ENCODE results near the gene TCF7L1. TPM values are rescaled to one million over a fixed set of nuclear protein-coding genes. Genes with fewer than 3 reads are reported as not detected.
"Not testable (repeated sequence)": the region's sequence is repeated elsewhere in the genome, so short reads cannot be mapped to it uniquely, and the experiment has no call there.

TCF7L1 gene
- total RNA-seq, 2 experiments from 2014 or later: not detected

DNA sequence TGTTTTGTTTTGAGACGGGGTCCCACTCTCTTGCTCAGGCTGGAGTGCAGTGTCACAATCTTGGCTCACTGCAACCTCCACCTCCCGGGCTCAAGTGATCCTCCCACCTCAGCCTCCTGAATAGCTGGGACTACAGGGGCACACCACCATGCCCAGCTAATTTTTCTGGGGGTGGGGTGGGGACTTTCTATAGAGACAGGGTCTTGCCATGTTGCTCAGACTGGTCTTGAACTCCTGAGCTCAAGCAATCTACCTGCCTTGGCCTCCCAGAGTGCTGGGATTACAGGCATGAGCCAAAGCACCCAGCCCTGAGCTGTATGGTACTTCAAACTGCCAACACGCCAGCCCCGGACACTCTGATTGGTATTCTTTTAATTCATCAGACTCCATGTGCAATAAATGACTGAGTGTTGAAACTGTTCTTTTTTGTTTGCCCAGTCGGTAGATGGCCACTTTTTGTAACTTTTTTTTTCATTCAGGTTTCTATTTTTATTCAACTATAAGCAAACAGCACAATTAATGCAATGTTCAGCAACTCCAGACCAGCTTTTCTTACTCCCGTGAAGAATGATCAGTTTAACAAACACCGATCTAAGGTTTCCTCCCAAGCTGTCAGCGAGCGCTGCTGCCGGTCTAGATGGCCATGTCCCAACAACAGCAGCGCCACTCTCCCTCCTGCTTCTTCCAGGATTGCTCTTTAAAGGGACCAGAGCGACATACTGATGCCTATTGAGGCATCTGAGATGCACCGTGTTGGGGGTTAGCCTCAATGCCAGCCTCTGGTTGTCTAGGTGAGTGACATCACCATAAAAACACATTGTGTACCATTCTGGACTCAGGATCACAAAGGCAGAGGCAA lies 207.1 kb downstream of the TCF7L1 start:
- no peak overlapping the region for H3K27ac Mint-ChIP-seq
- ChIA-PET CTCF (no interaction called here), POLR2A (interaction anchor here (1.2 to 4.3 kb wide), 2 partner anchors 12 to 14 kb away, joined by 5 to 15 read pairs; partner anchors contain the start of genes ELMOD3, RETSAT and TGOLN2)
- no peak overlapping the region for H3K4me3 Mint-ChIP-seq
- H3K9me3 Mint-ChIP-seq: no peaks in the 10 kb centered on the region
- H3K36me3 ChIP-seq (ENCODE audit: insufficient read depth, low read length): peaks cover 23% of the 10 kb centered on the region
- no peak overlapping the region for H3K27ac ChIP-seq (ENCODE audit: low read depth in 1 of 2, low read length in 2 of 2)
- TF ChIP-seq, protein P1, sequence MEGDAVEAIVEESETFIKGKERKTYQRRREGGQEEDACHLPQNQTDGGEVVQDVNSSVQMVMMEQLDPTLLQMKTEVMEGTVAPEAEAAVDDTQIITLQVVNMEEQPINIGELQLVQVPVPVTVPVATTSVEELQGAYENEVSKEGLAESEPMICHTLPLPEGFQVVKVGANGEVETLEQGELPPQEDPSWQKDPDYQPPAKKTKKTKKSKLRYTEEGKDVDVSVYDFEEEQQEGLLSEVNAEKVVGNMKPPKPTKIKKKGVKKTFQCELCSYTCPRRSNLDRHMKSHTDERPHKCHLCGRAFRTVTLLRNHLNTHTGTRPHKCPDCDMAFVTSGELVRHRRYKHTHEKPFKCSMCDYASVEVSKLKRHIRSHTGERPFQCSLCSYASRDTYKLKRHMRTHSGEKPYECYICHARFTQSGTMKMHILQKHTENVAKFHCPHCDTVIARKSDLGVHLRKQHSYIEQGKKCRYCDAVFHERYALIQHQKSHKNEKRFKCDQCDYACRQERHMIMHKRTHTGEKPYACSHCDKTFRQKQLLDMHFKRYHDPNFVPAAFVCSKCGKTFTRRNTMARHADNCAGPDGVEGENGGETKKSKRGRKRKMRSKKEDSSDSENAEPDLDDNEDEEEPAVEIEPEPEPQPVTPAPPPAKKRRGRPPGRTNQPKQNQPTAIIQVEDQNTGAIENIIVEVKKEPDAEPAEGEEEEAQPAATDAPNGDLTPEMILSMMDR (IDR thresholded peaks at IDR 0.05): no peak
- H3K9me3 ChIP-seq (ENCODE audit: control insufficient read depth in 1 of 2, insufficient read depth in 1 of 2, low read length in 2 of 2): no peaks in the 10 kb centered on the region
- H3K4me1 ChIP-seq (ENCODE audit: insufficient read depth, low read length): no peaks in the 10 kb centered on the region
- peaks cover 21% of the 10 kb centered on the region for H3K36me3 Mint-ChIP-seq (ENCODE audit: low read depth)
- no peak overlapping the region for H3K4me3 ChIP-seq (ENCODE audit: low read length)
- intact Hi-C loops (cut with DNase I, micrococcal nuclease): no loop called here
- no peaks in the 10 kb centered on the region for H3K27me3 Mint-ChIP-seq
- no peak for ATAC-seq (ENCODE audit: poor library complexity)
- no peak for DNase-seq
- H3K4me1 Mint-ChIP-seq (ENCODE audit: low read depth): no peaks in the 10 kb centered on the region
- H3K27me3 ChIP-seq (ENCODE audit: control insufficient read depth in 1 of 2, insufficient read depth in 2 of 2, low read length in 2 of 2): no peaks in the 10 kb centered on the region

GRCh38 chr2:85341269-85342029 lies 208.3 kb downstream of the TCF7L1 start:
- Mint-ChIP-seq H3K27me3 (no peaks in the 10 kb centered on the region), H3K9me3 (no peaks in the 10 kb centered on the region), H3K27ac (no peak overlapping the region), H3K4me3 (no peak overlapping the region), H3K4me1 (ENCODE audit: low read depth) (no peaks in the 10 kb centered on the region), H3K36me3 (ENCODE audit: low read depth) (peaks cover 28% of the 10 kb centered on the region)
- H3K27ac ChIP-seq (ENCODE audit: low read depth in 1 of 2, low read length in 2 of 2): no peak overlapping the region
- DNase-seq (no peak), ATAC-seq (ENCODE audit: poor library complexity) (no peak)
- no peaks in the 10 kb centered on the region for H3K4me1 ChIP-seq (ENCODE audit: insufficient read depth, low read length)
- ChIA-PET POLR2A (interaction anchor here (0.6 kb wide), 1 partner anchor 227 kb away, joined by 3 read pairs; no protein-coding TSS in a partner anchor), CTCF (no interaction called here)
- H3K36me3 ChIP-seq (ENCODE audit: insufficient read depth, low read length): peaks cover 34% of the 10 kb centered on the region
- TF ChIP-seq, protein P1 (IDR thresholded peaks at IDR 0.05): no peak
- intact Hi-C loops (cut with DNase I, micrococcal nuclease): no loop called here
- H3K27me3 ChIP-seq (ENCODE audit: control insufficient read depth in 1 of 2, insufficient read depth in 2 of 2, low read length in 2 of 2): no peaks in the 10 kb centered on the region
- H3K9me3 ChIP-seq (ENCODE audit: control insufficient read depth in 1 of 2, insufficient read depth in 1 of 2, low read length in 2 of 2): no peaks in the 10 kb centered on the region
- H3K4me3 ChIP-seq (ENCODE audit: low read length): no peak overlapping the region

DNA sequence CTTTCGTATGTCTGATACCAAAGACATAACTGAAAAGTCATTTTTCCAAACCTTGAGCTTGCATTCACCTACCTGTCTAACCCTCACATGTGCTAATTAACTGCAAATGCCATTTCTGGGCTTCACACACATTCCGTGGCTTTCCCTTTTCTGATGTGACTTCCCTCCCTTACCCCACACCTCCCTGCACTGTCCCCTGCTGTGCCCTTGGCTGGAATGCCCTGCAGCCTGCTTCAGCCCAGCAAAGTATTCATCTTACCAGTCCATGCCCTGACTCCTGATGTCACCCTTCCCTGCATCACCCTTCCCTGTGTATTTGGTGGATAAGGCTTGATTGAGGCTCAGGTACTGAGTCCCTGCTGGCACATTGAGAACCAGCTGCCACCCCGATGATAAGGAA lies 209.0 kb downstream of the TCF7L1 start:
- ATAC-seq (ENCODE audit: poor library complexity) (no peak), DNase-seq (no peak)
- H3K36me3 Mint-ChIP-seq (ENCODE audit: low read depth): peaks cover 35% of the 10 kb centered on the region
- Histone ChIP-seq H3K36me3 (ENCODE audit: insufficient read depth, low read length) (peaks cover 41% of the 10 kb centered on the region), H3K9me3 (ENCODE audit: control insufficient read depth in 1 of 2, insufficient read depth in 1 of 2, low read length in 2 of 2) (no peaks in the 10 kb centered on the region), H3K27ac (ENCODE audit: low read depth in 1 of 2, low read length in 2 of 2) (no peak overlapping the region), H3K4me3 (ENCODE audit: low read length) (no peak overlapping the region), H3K27me3 (ENCODE audit: control insufficient read depth in 1 of 2, insufficient read depth in 2 of 2, low read length in 2 of 2) (no peaks in the 10 kb centered on the region), H3K4me1 (ENCODE audit: insufficient read depth, low read length) (no peaks in the 10 kb centered on the region)
- no peaks in the 10 kb centered on the region for H3K4me1 Mint-ChIP-seq (ENCODE audit: low read depth)
- POLR2A ChIA-PET: interaction anchor here (0.6 kb wide), 1 partner anchor 228 kb away, joined by 3 read pairs; no protein-coding TSS in a partner anchor
- no peak overlapping the region for H3K27ac Mint-ChIP-seq
- TF ChIP-seq, protein P1 (IDR thresholded peaks at IDR 0.05): no peak
- CTCF ChIA-PET: no interaction called here
- H3K9me3 Mint-ChIP-seq: no peaks in the 10 kb centered on the region
- intact Hi-C loops (cut with DNase I, micrococcal nuclease): no loop called here
- H3K27me3 Mint-ChIP-seq: no peaks in the 10 kb centered on the region
- H3K4me3 Mint-ChIP-seq: no peak overlapping the region

DNA sequence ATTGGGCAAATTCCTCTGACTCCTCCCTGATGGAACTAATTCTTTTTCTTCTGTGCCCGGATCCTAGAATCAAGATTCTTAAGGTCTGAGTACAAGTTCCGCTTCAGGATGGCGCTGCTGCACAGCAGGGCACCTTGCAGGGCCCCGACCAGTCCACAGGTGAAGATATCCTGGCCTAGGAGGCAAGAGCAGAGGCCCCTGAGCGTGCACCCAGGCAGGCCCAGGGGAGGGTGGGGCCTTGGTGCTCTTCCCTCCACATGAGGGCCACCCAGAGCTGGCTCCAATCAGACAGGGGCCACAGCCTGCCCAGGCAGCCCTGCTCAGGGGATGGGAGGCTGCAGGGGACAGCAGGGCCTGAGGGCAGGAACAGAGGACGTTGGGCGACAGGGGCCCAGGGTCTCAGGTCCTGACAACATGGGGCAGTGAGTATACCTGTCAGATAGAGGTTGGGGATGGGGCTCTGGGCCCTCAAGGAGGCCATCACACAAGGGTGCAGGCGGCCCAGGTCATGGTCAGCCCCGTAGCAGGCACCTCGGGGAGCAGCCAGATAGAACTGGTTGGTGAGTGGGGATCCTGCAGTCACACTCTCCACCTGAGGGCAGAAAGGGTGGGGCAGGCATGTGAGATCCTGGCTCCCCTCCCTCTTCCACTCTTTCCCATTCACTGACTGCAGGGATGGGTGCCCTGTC lies 210.2 kb downstream of the TCF7L1 start:
- H3K4me1 Mint-ChIP-seq (ENCODE audit: low read depth); H3K4me3 ChIP-seq (ENCODE audit: low read length); H3K27ac Mint-ChIP-seq; H3K27me3 Mint-ChIP-seq; DNase-seq; H3K27me3 ChIP-seq (ENCODE audit: control insufficient read depth in 1 of 2, insufficient read depth in 2 of 2, low read length in 2 of 2); H3K9me3 Mint-ChIP-seq; ATAC-seq (ENCODE audit: poor library complexity); H3K4me1 ChIP-seq (ENCODE audit: insufficient read depth, low read length); H3K9me3 ChIP-seq (ENCODE audit: control insufficient read depth in 1 of 2, insufficient read depth in 1 of 2, low read length in 2 of 2); CTCF ChIA-PET; H3K27ac ChIP-seq (ENCODE audit: low read depth in 1 of 2, low read length in 2 of 2); H3K4me3 Mint-ChIP-seq; POLR2A ChIA-PET: not testable (repeated sequence)
- H3K36me3 Mint-ChIP-seq (ENCODE audit: low read depth): peaks cover 44% of the 10 kb centered on the region
- intact Hi-C loops (cut with DNase I, micrococcal nuclease): loop anchor here in 1 of 2 experiments (1.0 kb wide), 1 partner anchor 28 kb away; no protein-coding TSS in a partner anchor
- peaks cover 47% of the 10 kb centered on the region for H3K36me3 ChIP-seq (ENCODE audit: insufficient read depth, low read length)
